IMR-90 (cell line): ENCODE measurements around the gene DLX6. TPM values are rescaled to one million over a fixed set of nuclear protein-coding genes. Genes with fewer than 3 reads are reported as not detected.
A peak's percentile ranks its signal among the peaks of the same experiment; 100 is the strongest.

Source experiments
- ATAC-seq: fragments of 200-7000 bp; cut with Tn5 transposase; 2 replicates; pipeline ENCODE4 v1.9.1; 2020; ENCODE audit warnings: low read depth, mild to moderate bottlenecking, moderate library complexity
- BruUV-seq: library from RNA; stranded (reverse); fragments of 400-500 nt; replicated peaks from 2 replicates; lab custom pipeline; 2021; lab: Mats Ljungman, UMichigan
- CTCF ChIA-PET: fragments of 300-600 bp; formaldehyde crosslinking; extraction: SDS; loops from one replicate; lab custom pipeline; 2021; ENCODE audit warnings: antibody characterized with exemption; lab: Yijun Ruan, JAX
- POLR2A ChIA-PET: fragments of 300-600 bp; sonication (Branson Sonifier 250); formaldehyde crosslinking; loops from one replicate; lab custom pipeline; 2022; ENCODE audit warnings: antibody characterized with exemption; ENCODE audit not compliant: unreplicated experiment; lab: Charles Lee
- DNase-seq: peaks from one replicate; pipeline ENCODE4 v3.0.0; 2013
- H2AFZ ChIP-seq: replicated peaks from 2 replicates; pipeline ENCODE3; 2013; ENCODE audit warnings: low read length, mild to moderate bottlenecking; ENCODE audit not compliant: poor library complexity
- H2AK5ac ChIP-seq: 2 replicates; pipeline ENCODE4 v1.6.1; 2013; ENCODE audit warnings: low read depth, low read length, inconsistent platforms
- H2AK9ac ChIP-seq: replicated peaks from 2 replicates; pipeline ENCODE3; 2013; ENCODE audit warnings: mild to moderate bottlenecking, low read depth, low read length, moderate library complexity; ENCODE audit not compliant: poor library complexity
- H2BK120ac ChIP-seq: 2 replicates; pipeline ENCODE4 v1.6.1; 2013; ENCODE audit warnings: low read depth, low read length, inconsistent platforms
- H2BK15ac ChIP-seq: 3 replicates; pipeline ENCODE4 v1.6.1; 2013; ENCODE audit warnings: low read depth, low read length, inconsistent platforms
- H2BK20ac ChIP-seq: 2 replicates; pipeline ENCODE4 v1.6.1; 2013; ENCODE audit warnings: low read depth, mild to moderate bottlenecking, inconsistent platforms, low read length, moderate library complexity
- H2BK5ac ChIP-seq: 2 replicates; pipeline ENCODE4 v1.6.1; 2013; ENCODE audit warnings: mild to moderate bottlenecking, low read depth, low read length, inconsistent platforms; ENCODE audit not compliant: poor library complexity, severe bottlenecking
- H3K14ac ChIP-seq: replicated peaks from 2 replicates; pipeline ENCODE4 v1.6.1; 2013; ENCODE audit warnings: low read depth, low read length, inconsistent platforms
- H3K18ac ChIP-seq: 2 replicates; pipeline ENCODE4 v1.6.1; 2013; ENCODE audit warnings: low read depth, low read length, control low read depth
- H3K23ac ChIP-seq: 2 replicates; pipeline ENCODE4 v1.6.1; 2013; ENCODE audit warnings: low read depth, low read length, inconsistent platforms
- H3K27ac ChIP-seq: 2 replicates; pipeline ENCODE4 v1.5.1; 2013; ENCODE audit warnings: mild to moderate bottlenecking, control low read depth, low read length; ENCODE audit not compliant: insufficient read depth
- H3K27me3 ChIP-seq: 2 replicates; pipeline ENCODE4 v1.6.1; 2013; ENCODE audit warnings: low read length; ENCODE audit not compliant: control insufficient read depth, insufficient read depth
- H3K36me3 ChIP-seq: 2 replicates; pipeline ENCODE4 v1.6.1; 2013; ENCODE audit warnings: low read length, mixed read lengths; ENCODE audit not compliant: control insufficient read depth, insufficient read depth
- H3K4ac ChIP-seq: 2 replicates; pipeline ENCODE4 v1.6.1; 2013; ENCODE audit warnings: low read depth, low read length, inconsistent platforms
- H3K4me1 ChIP-seq: 2 replicates; pipeline ENCODE4 v1.6.1; 2013; ENCODE audit warnings: low read length, mixed read lengths; ENCODE audit not compliant: control insufficient read depth, insufficient read depth
- H3K4me2 ChIP-seq: 2 replicates; pipeline ENCODE4 v1.6.1; 2013; ENCODE audit warnings: low read depth, mild to moderate bottlenecking, control low read depth, low read length, moderate library complexity
- H3K4me3 ChIP-seq: 2 replicates; pipeline ENCODE4 v1.5.1; 2013; ENCODE audit warnings: low read depth, mild to moderate bottlenecking, control low read depth, low read length, moderate library complexity; ENCODE audit not compliant: insufficient read depth
- H3K56ac ChIP-seq: 2 replicates; pipeline ENCODE4 v1.6.1; 2013; ENCODE audit warnings: low read length, inconsistent platforms; ENCODE audit not compliant: insufficient read depth; ENCODE audit errors: extremely low read depth
- H3K79me1 ChIP-seq, 2 experiments: 2 replicates each; pipeline ENCODE4 v1.6.1; 2013; ENCODE audit warnings: low read length in 2 of 2, inconsistent platforms in 1 of 2, low read depth in 1 of 2
- H3K9ac ChIP-seq: 2 replicates; pipeline ENCODE4 v1.6.1; 2013; ENCODE audit warnings: low read depth, low read length, control low read depth
- H3K9me1 ChIP-seq: 2 replicates; pipeline ENCODE4 v1.6.1; 2013; ENCODE audit warnings: low read length, inconsistent platforms; ENCODE audit not compliant: insufficient read depth
- H3K9me3 ChIP-seq: 2 replicates; pipeline ENCODE4 v1.6.1; 2013; ENCODE audit warnings: low read length; ENCODE audit not compliant: control insufficient read depth, insufficient read depth
- H4K20me1 ChIP-seq: 2 replicates; pipeline ENCODE4 v1.6.1; 2013; ENCODE audit warnings: low read length, inconsistent platforms; ENCODE audit not compliant: insufficient read depth
- H4K5ac ChIP-seq: 2 replicates; pipeline ENCODE4 v1.6.1; 2013; ENCODE audit warnings: mild to moderate bottlenecking, low read depth, low read length, control low read depth
- H4K8ac ChIP-seq, 2 experiments: 2 replicates each; pipeline ENCODE4 v1.6.1; 2013; ENCODE audit warnings: low read depth in 2 of 2, low read length in 2 of 2, control low read depth in 1 of 2, inconsistent platforms in 1 of 2
- H4K91ac ChIP-seq: 2 replicates; pipeline ENCODE4 v1.6.1; 2013; ENCODE audit warnings: low read depth, low read length, inconsistent platforms; ENCODE audit not compliant: insufficient read depth
- CHD1 ChIP-seq: IDR thresholded peaks from 2 replicates; pipeline ENCODE4 v1.6.1; 2012; ENCODE audit warnings: low read depth, low read length, improper control_type of control experiment
- FOS ChIP-seq: fragments of 150-350 bp; IDR thresholded peaks from 2 replicates; pipeline ENCODE4 v1.6.1; 2016; ENCODE audit warnings: low read depth, low read length
- NFE2L2 ChIP-seq: fragments of 150-350 bp; IDR thresholded peaks from 2 replicates; pipeline ENCODE4 v1.6.1; 2016; ENCODE audit warnings: low read depth, mild to moderate bottlenecking, low read length
- RFX5 ChIP-seq: IDR thresholded peaks from 2 replicates; pipeline ENCODE4 v1.8.0; 2012; ENCODE audit warnings: low read depth, mild to moderate bottlenecking, low read length, moderate library complexity
- WGBS, 2 experiments: methylation state at CpG; one replicate each; pipeline versions ENCODE4 v1.1.5 to v1.1.7; 2013; ENCODE audit warnings: missing lambda C conversion rate in 2 of 2; ENCODE audit not compliant: insufficient read length in 1 of 2; ENCODE audit errors: extremely low coverage in 2 of 2; 5-methylcytosine and 5-hydroxymethylcytosine counted together
- dilution Hi-C: fragments of 300-500 bp; cut with HindIII; formaldehyde crosslinking; loops from one replicate; pipeline ENCODE4 v1.14.3; 2018; ENCODE audit warnings: low sequenced_read_pairs; ENCODE audit not compliant: unreplicated experiment
- in situ Hi-C: fragments of 300-500 bp; cut with MboI; formaldehyde crosslinking; loops from 3 replicates; pipeline ENCODE4 v1.14.3; 2019; ENCODE audit warnings: low sequenced_read_pairs, inconsistent platforms, mixed read lengths
- intact Hi-C: fragments of 100-400 bp; cut with micrococcal nuclease; formaldehyde crosslinking; loops from 2 replicates; pipeline ENCODE4 v1.10.0; 2022
- polyA plus RNA-seq, 3 experiments: library from polyadenylated mRNA; depleted of rRNA; stranded (reverse); fragments of >200 nt; gene quantifications; 2 replicates each; pipeline ENCODE4 v1.2.3, GENCODE V29; 2012; ENCODE audit warnings: low replicate concordance in 1 of 3
- total RNA-seq: library from RNA; depleted of rRNA; stranded (reverse); fragments of >200 nt; gene quantifications from 2 replicates; pipeline ENCODE4 v1.2.3, GENCODE V29; 2012

The DLX6 gene
- total and polyA plus RNA-seq, 2 of the 4 experiments (the other 2 are of a cell fraction) = not detected

GRCh38 chr7:97039374-97040065, 34.2 kb downstream of the DLX6 start:
- H2AK5ac ChIP-seq = no peak overlapping the region
- H2BK5ac ChIP-seq = no peak overlapping the region
- no peak overlapping the region for H3K4me3 ChIP-seq
- in situ Hi-C loops = no loop called here
- no peak overlapping the region for H3K56ac ChIP-seq
- POLR2A ChIA-PET = no interaction called here
- H3K9me3 ChIP-seq = no peaks in the 10 kb centered on the region
- no peak overlapping the region for H2AK9ac ChIP-seq
- H3K79me1 ChIP-seq = no peaks in the 10 kb centered on the region
- H4K8ac ChIP-seq = no peak overlapping the region
- BruUV-seq = no TSS peak
- H2BK20ac ChIP-seq = no peak overlapping the region
- no peak overlapping the region for H3K14ac ChIP-seq
- no peak overlapping the region for H3K23ac ChIP-seq
- dilution Hi-C loops = no loop called here
- H3K4me2 ChIP-seq = no peak overlapping the region
- no peak for DNase-seq
- TF ChIP-seq FOS = no peak
- peak; percentile 88 for TF ChIP-seq NFE2L2
- no peak for TF ChIP-seq CHD1
- TF ChIP-seq RFX5 = no peak
- H3K9me1 ChIP-seq = no peaks in the 10 kb centered on the region
- 57% methylated on average over 1 of the region's 5 CpGs; no CpG with 5 or more reads in 1 of the 2 experiments for WGBS, 2 experiments
- H3K36me3 ChIP-seq = no peaks in the 10 kb centered on the region
- no peak overlapping the region for H2BK120ac ChIP-seq
- H4K5ac ChIP-seq = no peak overlapping the region
- ATAC-seq = no peak
- H3K9ac ChIP-seq = no peak overlapping the region
- H2BK15ac ChIP-seq = no peak overlapping the region
- H3K4ac ChIP-seq = no peak overlapping the region
- H3K4me1 ChIP-seq = no peaks in the 10 kb centered on the region
- no peaks in the 10 kb centered on the region for H4K20me1 ChIP-seq
- CTCF ChIA-PET = no interaction called here
- H2AFZ ChIP-seq = no peak overlapping the region
- no peaks in the 10 kb centered on the region for H3K27me3 ChIP-seq
- no peak overlapping the region for H3K18ac ChIP-seq
- H3K27ac ChIP-seq = no peak overlapping the region
- intact Hi-C loops = no loop called here
- H4K91ac ChIP-seq = no peak overlapping the region
